K562 (cell line): ENCODE measurements around the gene ZC3H7B. TPM values are rescaled to one million over a fixed set of nuclear protein-coding genes. Genes with fewer than 3 reads are reported as not detected.
A peak's percentile ranks its signal among the peaks of the same experiment; 100 is the strongest.

Experiments used
- ATAC-seq: fragments of 200-7000 bp; cut with Tn5 transposase; 3 replicates; pipeline ENCODE4 v1.9.1; 2020; ENCODE audit warnings: moderate library complexity
- BruUV-seq: library from RNA; stranded (reverse); fragments of 400-500 nt; replicated peaks from 2 replicates; lab custom pipeline; 2021; lab: Mats Ljungman, UMichigan
- CTCF ChIA-PET: fragments of 300-600 bp; formaldehyde crosslinking; extraction: SDS; loops from one replicate; lab custom pipeline; 2021; ENCODE audit warnings: low intra/inter-chr PET ratio; lab: Yijun Ruan, JAX
- POLR2A ChIA-PET: fragments of 300-600, 350-650 bp; sonication (Branson Sonifier 250); formaldehyde crosslinking; extraction: SDS; loops from one replicate; lab custom pipeline; 2021; ENCODE audit warnings: antibody characterized with exemption, inconsistent platforms; lab: Yijun Ruan, JAX
- DNase-seq, 4 experiments: peaks; one replicate each; pipeline versions ENCODE4 v3.0.0 to v3.0.0-alpha.2; 2011 to 2018; ENCODE audit warnings: low spot score in 3 of 4, mixed read lengths in 3 of 4; ENCODE audit errors: extremely low read depth in 1 of 4
- FAIRE-seq: peaks from 2 replicates; lab custom pipeline; 2011; peaks lifted over from hg19 to GRCh38; lab: Jason Lieb, UNC
- H2AFZ ChIP-seq: 2 replicates; pipeline ENCODE4 v1.6.0; 2011; ENCODE audit warnings: low read depth, low read length, control low read depth, inconsistent platforms
- H3K27ac ChIP-seq: fragments of 200-600 bp; 3 replicates; pipeline ENCODE4 v1.8.0; 2011; ENCODE audit warnings: low read depth, mild to moderate bottlenecking, control low read depth, inconsistent platforms, low read length, moderate library complexity, mixed read lengths; ENCODE audit errors: extremely low read depth
- H3K27me3 ChIP-seq, 2 experiments: fragments of 300-600 bp in 1 of 2; 2 replicates in 1 of 2; 3 replicates in 1 of 2; pipeline versions ENCODE4 v1.6.0 to v1.8.0; 2011; ENCODE audit warnings: inconsistent platforms in 2 of 2, low read length in 2 of 2, mild to moderate bottlenecking in 1 of 2, mixed read lengths in 1 of 2, moderate library complexity in 1 of 2; ENCODE audit not compliant: control insufficient read depth in 2 of 2, insufficient read depth in 2 of 2
- H3K36me3 ChIP-seq: fragments of 300-600 bp; 3 replicates; pipeline ENCODE4 v1.8.0; 2011; ENCODE audit warnings: mild to moderate bottlenecking, low read length, inconsistent platforms; ENCODE audit not compliant: control insufficient read depth, insufficient read depth
- H3K4me1 ChIP-seq, 2 experiments: fragments of 200-600 bp in 1 of 2; replicated peaks in 1 of 2; 2 replicates in 1 of 2; 3 replicates in 1 of 2; pipeline versions ENCODE4 v1.5.1 to v1.8.0; 2011; ENCODE audit warnings: inconsistent platforms in 2 of 2, low read length in 2 of 2, mild to moderate bottlenecking in 1 of 2, mixed read lengths in 1 of 2, moderate library complexity in 1 of 2; ENCODE audit not compliant: control insufficient read depth in 2 of 2, insufficient read depth in 2 of 2
- H3K4me2 ChIP-seq: 2 replicates; pipeline ENCODE4 v1.6.1; 2011; ENCODE audit warnings: low read length, control low read depth, inconsistent platforms, mixed read lengths; ENCODE audit not compliant: insufficient read depth
- H3K4me3 ChIP-seq: fragments of 200-600 bp; sonication (generic), shearing (Covaris generic); 2 replicates; pipeline ENCODE4 v1.5.1; 2016; ENCODE audit warnings: control low read depth, inconsistent platforms
- H3K79me2 ChIP-seq: fragments of 200-600 bp; 3 replicates; pipeline ENCODE4 v1.8.0; 2011; ENCODE audit warnings: low read length, inconsistent platforms; ENCODE audit not compliant: control insufficient read depth, insufficient read depth
- H3K9ac ChIP-seq, 2 experiments: 2 replicates each; pipeline versions ENCODE4 v1.6.0 to v1.6.1; 2011; ENCODE audit warnings: low read depth in 2 of 2, low read length in 2 of 2, control low read depth in 1 of 2, inconsistent platforms in 1 of 2, mild to moderate bottlenecking in 1 of 2, mixed read lengths in 1 of 2; ENCODE audit not compliant: insufficient read depth in 1 of 2
- H3K9me1 ChIP-seq: one replicate; pipeline ENCODE4 v1.6.0; 2011; ENCODE audit warnings: inconsistent platforms, mild to moderate bottlenecking, low read length, moderate library complexity; ENCODE audit not compliant: control insufficient read depth, insufficient read depth
- H3K9me3 ChIP-seq: replicated peaks from 2 replicates; pipeline ENCODE4 v1.5.1; 2011; ENCODE audit warnings: low read depth, low read length, inconsistent platforms; ENCODE audit not compliant: control insufficient read depth, insufficient read depth
- H4K20me1 ChIP-seq: replicated peaks from 2 replicates; pipeline ENCODE4 v1.6.1; 2011; ENCODE audit warnings: low read length, inconsistent platforms, mixed read lengths; ENCODE audit not compliant: control insufficient read depth, insufficient read depth
- CEBPB ChIP-seq: fragments of 450-650 bp; IDR thresholded peaks from 2 replicates; pipeline ENCODE4 v1.6.1; 2016; ENCODE audit warnings: missing genetic modification characterization, missing compliant biosample characterization
- E2F6 ChIP-seq, 2 experiments: IDR thresholded peaks; 2 replicates each; pipeline ENCODE4 v1.6.1; 2011; ENCODE audit warnings: borderline replicate concordance in 1 of 2, control low read depth in 1 of 2, low read depth in 1 of 2, low read length in 1 of 2, mild to moderate bottlenecking in 1 of 2, mixed read lengths in 1 of 2, moderate library complexity in 1 of 2; ENCODE audit not compliant: insufficient read depth in 1 of 2, insufficient read length in 1 of 2, poor library complexity in 1 of 2, severe bottlenecking in 1 of 2; ENCODE audit errors: extremely low read depth in 1 of 2
- HINFP ChIP-seq: fragments of 450-650 bp; conservative IDR thresholded peaks from 2 replicates; pipeline ENCODE4 v1.6.1; 2016; ENCODE audit warnings: missing genetic modification characterization, low read depth, mild to moderate bottlenecking, control low read depth, missing compliant biosample characterization
- KDM4B ChIP-seq, 2 experiments: fragments of 450-650 bp in 1 of 2; sonication (generic) in 1 of 2; IDR thresholded peaks; 2 replicates each; pipeline ENCODE4 v1.6.1; 2016 to 2017; ENCODE audit warnings: borderline replicate concordance in 2 of 2, antibody characterized with exemption in 1 of 2, low read depth in 1 of 2, mild to moderate bottlenecking in 1 of 2
- WGBS: fragments of 100-300 bp; shearing (Covaris generic); methylation state at CpG from one replicate; pipeline ENCODE4 v1.1.6; 2016; ENCODE audit warnings: low coverage, mixed read lengths; ENCODE audit not compliant: insufficient coverage; ENCODE audit errors: missing lambda C conversion rate; 5-methylcytosine and 5-hydroxymethylcytosine counted together
- in situ Hi-C: fragments of 300-500 bp; cut with MboI; formaldehyde crosslinking; loops from 4 replicates; pipeline ENCODE4 v1.15.0; 2018; ENCODE audit warnings: inconsistent platforms, mixed read lengths
- intact Hi-C: fragments of 100-400 bp; cut with micrococcal nuclease; formaldehyde crosslinking; loops from 2 replicates; pipeline ENCODE4 v1.14.2; 2022
- polyA plus RNA-seq, 8 experiments: library from polyadenylated mRNA; depleted of rRNA in 4 of 8; stranded (reverse) in 5 of 8; unstranded in 3 of 8; fragments of >200 nt; fragmentation: Nextera tagmentation in 2 of 8; fragmentation: Illumina TruSeq in 1 of 8; extraction: Ambion mirVana in 2 of 8; extraction: Trizol in 1 of 8; gene quantifications; 2 replicates each; pipeline versions ENCODE4 v1.2.1 to v1.2.3, GENCODE V29; 2011 to 2014; ENCODE audit warnings: inconsistent platforms in 1 of 8, missing spikeins in 1 of 8
- total RNA-seq, 7 experiments: library from RNA; depleted of rRNA in 6 of 7; stranded (reverse); fragments of >200 nt in 6 of 7; fragmentation: Illumina TruSeq in 2 of 7; extraction: Trizol in 2 of 7; gene quantifications; 2 replicates each; pipeline versions ENCODE4 v1.2.1 to v1.2.3, GENCODE V29; 2011 to 2021; ENCODE audit warnings: low replicate concordance in 1 of 7
- TF ChIP-seq, protein P1 (sequence below): fragments of 450-650 bp; IDR thresholded peaks from 2 replicates; pipeline ENCODE4 v1.6.1; 2017; ENCODE audit warnings: antibody characterized with exemption, mild to moderate bottlenecking

The ZC3H7B gene
- total and polyA plus RNA-seq, 9 of the 15 experiments (the other 6 are each of a cell fraction or from before 2014, with no cell fraction given), result 0.07 to 49.8 (median 26.8) TPM

DNA sequence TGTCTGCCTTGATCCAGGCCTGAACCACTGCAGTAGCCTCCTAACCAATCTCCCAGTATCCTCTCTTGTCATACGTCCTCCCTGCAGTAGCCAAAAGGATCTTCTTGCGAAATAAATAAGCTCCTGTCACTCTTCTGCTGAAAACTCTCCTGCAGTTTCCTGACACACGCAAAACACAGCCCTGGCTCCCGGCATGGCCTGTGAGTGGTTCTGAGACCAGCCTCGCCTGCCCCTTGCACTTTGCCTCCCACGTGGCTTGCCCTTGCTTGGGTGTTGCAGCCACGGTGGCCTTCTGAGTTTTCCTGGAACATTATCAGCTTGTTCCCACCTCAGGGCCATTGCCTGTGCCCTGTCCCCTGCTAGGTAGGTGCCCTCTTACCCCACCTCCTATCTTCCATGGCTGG, 7.2 kb downstream of the ZC3H7B start:
- no peaks in the 10 kb centered on the region for H4K20me1 ChIP-seq
- intact Hi-C loops, result loop anchor here (10.0 kb wide), 1 partner anchor 384 kb away; no protein-coding TSS in a partner anchor
- FAIRE-seq (no peak), ATAC-seq (no peak; the same call in 2 of the 3 replicates), DNase-seq (peak in 1 of 4 experiments; percentile 40)
- no peak overlapping the region for H2AFZ ChIP-seq
- no peaks in the 10 kb centered on the region for H3K9me3 ChIP-seq
- no TSS peak for BruUV-seq
- peaks cover 31 to 36% of the 10 kb centered on the region in 2 experiments; a peak in 4 of 5 replicates for H3K4me1 ChIP-seq
- no peaks in the 10 kb centered on the region for H3K27me3 ChIP-seq
- CTCF ChIA-PET, result no interaction called here
- H3K4me3 ChIP-seq, result no peak overlapping the region
- POLR2A ChIA-PET, result interaction anchor here (1.9 kb wide), 1 partner anchor 8 kb away, joined by 6 read pairs; no protein-coding TSS in a partner anchor
- peaks cover 37% of the 10 kb centered on the region; the same call in 2 of the 3 replicates for H3K36me3 ChIP-seq
- H3K9me1 ChIP-seq, result no peaks in the 10 kb centered on the region
- in situ Hi-C loops, result no loop called here
- peak overlapping the region; percentile 59 for H3K27ac ChIP-seq
- 29% methylated on average over 7 of the region's 7 CpGs for WGBS
- H3K79me2 ChIP-seq, result peaks cover 88% of the 10 kb centered on the region
- 0 out of 4 replicates have a peak overlapping the region, but pooled peaks of 1 of the 2 experiments have one; percentile 48 for H3K9ac ChIP-seq
- H3K4me2 ChIP-seq, result no peak overlapping the region
- peak; percentile 85 for TF ChIP-seq CEBPB
- TF ChIP-seq, protein P1, sequence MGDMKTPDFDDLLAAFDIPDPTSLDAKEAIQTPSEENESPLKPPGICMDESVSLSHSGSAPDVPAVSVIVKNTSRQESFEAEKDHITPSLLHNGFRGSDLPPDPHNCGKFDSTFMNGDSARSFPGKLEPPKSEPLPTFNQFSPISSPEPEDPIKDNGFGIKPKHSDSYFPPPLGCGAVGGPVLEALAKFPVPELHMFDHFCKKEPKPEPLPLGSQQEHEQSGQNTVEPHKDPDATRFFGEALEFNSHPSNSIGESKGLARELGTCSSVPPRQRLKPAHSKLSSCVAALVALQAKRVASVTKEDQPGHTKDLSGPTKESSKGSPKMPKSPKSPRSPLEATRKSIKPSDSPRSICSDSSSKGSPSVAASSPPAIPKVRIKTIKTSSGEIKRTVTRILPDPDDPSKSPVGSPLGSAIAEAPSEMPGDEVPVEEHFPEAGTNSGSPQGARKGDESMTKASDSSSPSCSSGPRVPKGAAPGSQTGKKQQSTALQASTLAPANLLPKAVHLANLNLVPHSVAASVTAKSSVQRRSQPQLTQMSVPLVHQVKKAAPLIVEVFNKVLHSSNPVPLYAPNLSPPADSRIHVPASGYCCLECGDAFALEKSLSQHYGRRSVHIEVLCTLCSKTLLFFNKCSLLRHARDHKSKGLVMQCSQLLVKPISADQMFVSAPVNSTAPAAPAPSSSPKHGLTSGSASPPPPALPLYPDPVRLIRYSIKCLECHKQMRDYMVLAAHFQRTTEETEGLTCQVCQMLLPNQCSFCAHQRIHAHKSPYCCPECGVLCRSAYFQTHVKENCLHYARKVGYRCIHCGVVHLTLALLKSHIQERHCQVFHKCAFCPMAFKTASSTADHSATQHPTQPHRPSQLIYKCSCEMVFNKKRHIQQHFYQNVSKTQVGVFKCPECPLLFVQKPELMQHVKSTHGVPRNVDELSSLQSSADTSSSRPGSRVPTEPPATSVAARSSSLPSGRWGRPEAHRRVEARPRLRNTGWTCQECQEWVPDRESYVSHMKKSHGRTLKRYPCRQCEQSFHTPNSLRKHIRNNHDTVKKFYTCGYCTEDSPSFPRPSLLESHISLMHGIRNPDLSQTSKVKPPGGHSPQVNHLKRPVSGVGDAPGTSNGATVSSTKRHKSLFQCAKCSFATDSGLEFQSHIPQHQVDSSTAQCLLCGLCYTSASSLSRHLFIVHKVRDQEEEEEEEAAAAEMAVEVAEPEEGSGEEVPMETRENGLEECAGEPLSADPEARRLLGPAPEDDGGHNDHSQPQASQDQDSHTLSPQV, result peak; percentile 57
- no peak for TF ChIP-seq HINFP
- TF ChIP-seq KDM4B (IDR thresholded peaks at IDR 0.05; ENCODE audit: borderline replicate concordance in 2 of 2, low read depth in 1 of 2), result no peak
- peak in 1 of 2 experiments; percentile 23 for TF ChIP-seq E2F6 (IDR thresholded peaks at IDR 0.05; ENCODE audit: borderline replicate concordance in 1 of 2, extremely low read depth in 1 of 2, insufficient read depth in 1 of 2, insufficient read length in 1 of 2, low read depth in 1 of 2, low read length in 1 of 2, poor library complexity in 1 of 2, severe bottlenecking in 1 of 2)
